ENCODE data around the gene NTSR1.

Gene NTSR1

GRCh38 chr20:62749851-62750445 lies 41.3 kb downstream of the NTSR1 start:
- H3K4me3 ChIP-seq (ENCODE audit: low read depth, low read length) = no peak overlapping the region
- no peak for DNase-seq
- no peak for TF ChIP-seq CTCF (IDR thresholded peaks at IDR 0.05; ENCODE audit: low read depth, low read length, missing control alignments)
- in situ Hi-C loops (cut with HindIII; ENCODE audit: low pct_ligation_motif_present, low sequenced_read_pairs) = no loop called here
- H3K27me3 ChIP-seq (replicated peaks) = no peaks in the 10 kb centered on the region
- no peaks in the 10 kb centered on the region for H3K36me3 ChIP-seq (replicated peaks)
- H3K27ac ChIP-seq = no peak overlapping the region

DNA sequence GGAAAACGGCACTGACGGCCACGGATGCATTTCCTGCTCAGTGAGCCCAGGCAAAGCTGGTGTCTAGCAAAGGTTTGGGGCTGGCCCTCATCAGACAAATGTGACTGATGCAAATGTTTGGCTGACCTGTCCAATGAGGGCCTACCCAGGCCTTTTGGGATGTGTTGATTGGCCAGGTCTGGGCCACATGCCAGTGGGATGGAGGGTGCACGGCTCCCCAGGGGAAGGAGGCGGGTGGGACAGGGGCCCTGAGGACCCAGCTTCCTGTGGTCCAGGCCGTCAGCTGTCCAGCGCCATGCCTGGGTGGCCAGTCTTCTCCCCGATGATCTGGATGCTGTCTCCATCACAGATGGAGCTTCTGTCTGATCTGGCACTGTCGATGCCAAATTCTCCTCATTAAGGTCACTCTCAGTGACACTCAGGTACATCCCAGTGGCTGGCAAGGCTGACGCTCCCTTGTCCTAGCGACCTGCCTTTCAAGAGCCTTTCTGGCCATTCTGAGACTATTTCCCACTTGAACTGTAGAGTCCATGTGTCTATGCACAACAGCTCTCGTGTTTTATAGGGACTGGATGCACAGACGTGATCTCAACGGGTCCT lies 43.0 kb downstream of the NTSR1 start:
- Histone ChIP-seq H3K27me3 (replicated peaks) (no peaks in the 10 kb centered on the region), H3K36me3 (replicated peaks) (no peaks in the 10 kb centered on the region), H3K27ac (no peak overlapping the region), H3K4me3 (ENCODE audit: low read depth, low read length) (no peak overlapping the region)
- no peak for TF ChIP-seq CTCF (IDR thresholded peaks at IDR 0.05; ENCODE audit: low read depth, low read length, missing control alignments)
- no peak for DNase-seq
- in situ Hi-C loops (cut with HindIII; ENCODE audit: low pct_ligation_motif_present, low sequenced_read_pairs) = no loop called here

GRCh38 chr20:62752181-62752670 lies 43.6 kb downstream of the NTSR1 start:
- H3K4me3 ChIP-seq (ENCODE audit: low read depth, low read length) = no peak overlapping the region
- H3K27me3 ChIP-seq (replicated peaks) = no peaks in the 10 kb centered on the region
- no peak for DNase-seq
- in situ Hi-C loops (cut with HindIII; ENCODE audit: low pct_ligation_motif_present, low sequenced_read_pairs) = no loop called here
- no peaks in the 10 kb centered on the region for H3K36me3 ChIP-seq (replicated peaks)
- TF ChIP-seq CTCF (IDR thresholded peaks at IDR 0.05; ENCODE audit: low read depth, low read length, missing control alignments) = no peak
- no peak overlapping the region for H3K27ac ChIP-seq

DNA sequence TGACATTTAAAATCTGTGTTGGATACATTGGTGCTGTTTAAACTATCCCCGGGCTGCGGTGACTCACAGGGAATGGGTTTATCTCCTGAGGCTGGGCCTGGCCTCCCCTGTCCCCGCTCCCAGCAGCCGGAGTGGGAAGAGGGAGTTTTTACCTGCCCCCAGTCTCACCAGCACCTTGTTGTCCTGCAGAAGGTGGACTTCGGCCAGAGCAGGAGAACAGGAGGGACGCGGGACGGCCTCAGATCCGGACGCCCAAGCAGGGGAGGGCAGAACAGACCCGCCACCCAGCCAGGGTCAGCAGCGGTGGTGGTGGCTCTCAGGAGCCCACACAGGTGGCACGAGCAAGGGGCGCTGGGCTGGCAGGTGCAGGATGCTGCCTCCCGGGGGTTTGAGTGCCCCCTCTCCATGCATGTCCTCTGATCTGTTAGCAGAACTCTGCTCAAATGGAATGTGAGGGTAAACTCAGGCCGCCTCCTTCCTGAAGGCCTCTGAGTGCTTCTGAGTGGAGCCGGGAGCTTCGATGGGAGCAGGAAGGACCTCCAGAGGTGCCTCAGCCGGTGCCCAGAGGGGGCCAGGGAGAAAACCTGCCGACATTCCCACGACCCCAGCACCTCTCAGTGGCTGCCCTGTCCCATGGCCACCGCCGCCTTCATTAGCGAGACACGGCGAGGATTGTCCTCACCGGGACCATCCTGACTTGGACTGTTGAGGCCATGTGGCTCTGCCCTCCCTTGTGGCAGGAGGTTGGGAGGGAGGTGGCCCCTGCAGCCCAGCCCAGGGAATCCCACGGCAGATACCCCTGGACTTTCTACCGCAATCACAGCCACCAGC lies 44.2 kb downstream of the NTSR1 start:
- TF ChIP-seq CTCF (IDR thresholded peaks at IDR 0.05; ENCODE audit: low read depth, low read length, missing control alignments) = no peak
- no peaks in the 10 kb centered on the region for H3K36me3 ChIP-seq (replicated peaks)
- in situ Hi-C loops (cut with HindIII; ENCODE audit: low pct_ligation_motif_present, low sequenced_read_pairs) = no loop called here
- DNase-seq = no peak
- H3K27me3 ChIP-seq (replicated peaks) = no peaks in the 10 kb centered on the region
- H3K27ac ChIP-seq = no peak overlapping the region
- H3K4me3 ChIP-seq (ENCODE audit: low read depth, low read length) = no peak overlapping the region

- Histone ChIP-seq H3K27ac (no peak overlapping the region), H3K36me3 (replicated peaks) (no peaks in the 10 kb centered on the region), H3K4me3 (ENCODE audit: low read depth, low read length) (no peak overlapping the region), H3K27me3 (replicated peaks) (no peaks in the 10 kb centered on the region)
- no peak for TF ChIP-seq CTCF (IDR thresholded peaks at IDR 0.05; ENCODE audit: low read depth, low read length, missing control alignments)
- no peak for DNase-seq
- in situ Hi-C loops (cut with HindIII; ENCODE audit: low pct_ligation_motif_present, low sequenced_read_pairs) = no loop called here
Observed at GRCh38 chr20:62753626-62754025, 45.0 kb downstream of the NTSR1 start.
